ENCODE results near the gene LCN12. TPM values are rescaled to one million over a fixed set of nuclear protein-coding genes. Genes with fewer than 3 reads are reported as not detected.
A peak's percentile ranks its signal among the peaks of the same experiment; 100 is the strongest.

Gene LCN12
- total RNA-seq, 1 donor from 2014 or later, result 3.4 TPM

GRCh38 chr9:136927343-136928271, 24.5 kb upstream of the LCN12 start:
- DNase-seq (ENCODE audit: low spot score), result no peak

- no peak for DNase-seq (ENCODE audit: low spot score)
These were observed 23.5 kb upstream of the LCN12 start for GRCh38 chr9:136928591-136928990.

- DNase-seq (ENCODE audit: low spot score), result no peak
These were observed 22.1 kb upstream of the LCN12 start for GRCh38 chr9:136930014-136930413.

- DNase-seq (ENCODE audit: low spot score), result no peak
These were observed 20.4 kb upstream of the LCN12 start for GRCh38 chr9:136931611-136932130.

GRCh38 chr9:136934277-136934676, 17.8 kb upstream of the LCN12 start:
- no peak for DNase-seq (ENCODE audit: low spot score)

- no peak for DNase-seq (ENCODE audit: low spot score)
These were observed 16.4 kb upstream of the LCN12 start for GRCh38 chr9:136935651-136936050.

GRCh38 chr9:136936645-136937170, 15.4 kb upstream of the LCN12 start:
- no peak for DNase-seq (ENCODE audit: low spot score)

- DNase-seq (ENCODE audit: low spot score), result no peak
These were observed 14.7 kb upstream of the LCN12 start for GRCh38 chr9:136937186-136938001.

GRCh38 chr9:136939431-136939995, 12.6 kb upstream of the LCN12 start:
- DNase-seq (ENCODE audit: low spot score), result no peak

GRCh38 chr9:136939996-136940525, 12.0 kb upstream of the LCN12 start:
- DNase-seq (ENCODE audit: low spot score), result no peak

GRCh38 chr9:136940526-136941230, 11.4 kb upstream of the LCN12 start:
- no peak for DNase-seq (ENCODE audit: low spot score)

- DNase-seq (ENCODE audit: low spot score), result no peak
These were observed 10.6 kb upstream of the LCN12 start for GRCh38 chr9:136941231-136942111.

GRCh38 chr9:136942112-136942880, 9.8 kb upstream of the LCN12 start:
- DNase-seq (ENCODE audit: low spot score), result peak; percentile 44

- DNase-seq (ENCODE audit: low spot score), result peak; percentile 45
These were observed 9.2 kb upstream of the LCN12 start for GRCh38 chr9:136942881-136943230.

- DNase-seq (ENCODE audit: low spot score), result no peak
These were observed 8.5 kb upstream of the LCN12 start for GRCh38 chr9:136943291-136944211.

GRCh38 chr9:136944212-136944518, 7.9 kb upstream of the LCN12 start:
- DNase-seq (ENCODE audit: low spot score), result no peak

- DNase-seq (ENCODE audit: low spot score), result peak; percentile 94
These were observed 7.3 kb upstream of the LCN12 start, which contains the start of the genes C8G and FBXW5 for GRCh38 chr9:136944519-136945332. C8G (plus strand) TSS chr9:136945243; CDS start chr9:136945321, 78 bp downstream. FBXW5 (minus strand) TSS chr9:136944738; CDS start chr9:136944083, 655 bp downstream.

Measured in ureter (tissue), 1 donor.